Epidermal melanocyte (primary cell): Measurements from ENCODE around the gene KLF11.

ENCODE experiments used
- DNase-seq: peaks from one replicate; pipeline ENCODE4 v3.0.0; 2011; ENCODE audit warnings: low spot score; ENCODE audit not compliant: insufficient read length

The KLF11 gene

GRCh38 chr2:10062931-10063365 lies 19.6 kb downstream of the KLF11 start:
- no peak for DNase-seq

- no peak for DNase-seq
Measured at GRCh38 chr2:10063566-10063965, 20.2 kb downstream of the KLF11 start.

- DNase-seq: no peak
Measured at GRCh38 chr2:10064932-10065772, 21.8 kb downstream of the KLF11 start.

GRCh38 chr2:10065773-10066055 lies 22.4 kb downstream of the KLF11 start:
- no peak for DNase-seq

GRCh38 chr2:10067330-10067729 lies 24.0 kb downstream of the KLF11 start:
- no peak for DNase-seq

- no peak for DNase-seq
Measured at GRCh38 chr2:10067881-10068280, 24.5 kb downstream of the KLF11 start.

GRCh38 chr2:10071176-10071575 lies 27.8 kb downstream of the KLF11 start:
- no peak for DNase-seq

GRCh38 chr2:10071595-10071994 lies 28.2 kb downstream of the KLF11 start:
- no peak for DNase-seq

GRCh38 chr2:10072656-10073480 lies 29.5 kb downstream of the KLF11 start:
- DNase-seq: peak; percentile 94

- DNase-seq: no peak
Measured at GRCh38 chr2:10073706-10074105, 30.4 kb downstream of the KLF11 start.

GRCh38 chr2:10075101-10075500 lies 31.8 kb downstream of the KLF11 start:
- DNase-seq: no peak

GRCh38 chr2:10075571-10076209 lies 32.3 kb downstream of the KLF11 start:
- no peak for DNase-seq

- no peak for DNase-seq
Measured at GRCh38 chr2:10076511-10076910, 33.2 kb downstream of the KLF11 start.

- DNase-seq: no peak
Measured at GRCh38 chr2:10076988-10077527, 33.7 kb downstream of the KLF11 start.

- no peak for DNase-seq
Measured at GRCh38 chr2:10078001-10078400, 34.7 kb downstream of the KLF11 start.

- no peak for DNase-seq
Measured at GRCh38 chr2:10078704-10079265, 35.4 kb downstream of the KLF11 start.

- peak; percentile 77 for DNase-seq
Measured at GRCh38 chr2:10079266-10079869, 36.0 kb downstream of the KLF11 start.

GRCh38 chr2:10079870-10080535 lies 36.7 kb downstream of the KLF11 start, which contains the start of gene CYS1:
Gene CYS1 (minus strand): TSS chr2:10080411. CDS start chr2:10080223, 188 bp downstream.
- peak; percentile 24 for DNase-seq

GRCh38 chr2:10080536-10081304 lies 37.4 kb downstream of the KLF11 start:
- DNase-seq: peak; percentile 15

GRCh38 chr2:10083046-10083445 lies 39.7 kb downstream of the KLF11 start:
- no peak for DNase-seq
